ENCODE results near the gene OR6C3. TPM values are rescaled to one million over a fixed set of nuclear protein-coding genes. Genes with fewer than 3 reads are reported as not detected.

Gene OR6C3
- total and polyA plus RNA-seq, 9 donors, result not detected

- Histone ChIP-seq H3K9me3 (no peaks in the 10 kb centered on the region), H3K36me3 (no peaks in the 10 kb centered on the region), H3K4me3 (no peak overlapping the region), H3K4me1 (ENCODE audit: insufficient read depth) (no peaks in the 10 kb centered on the region), H3K27me3 (no peaks in the 10 kb centered on the region), H3K27ac (no peak overlapping the region)
- DNase-seq, result no peak
- TF ChIP-seq CTCF (IDR thresholded peaks at IDR 0.05), result no peak
- no peak for TF ChIP-seq POLR2A (IDR thresholded peaks at IDR 0.05)
- TF ChIP-seq EP300 (IDR thresholded peaks at IDR 0.05), result no peak
- intact Hi-C loops (cut with DNase I), result no loop called here
- 77 to 82% (median 82%) methylated on average over 3 of the region's 3 CpGs for WGBS, 3 donors
Observed at GRCh38 chr12:55365086-55365485, 34.5 kb downstream of the OR6C3 start.

- TF ChIP-seq CTCF (IDR thresholded peaks at IDR 0.05) (no peak), POLR2A (IDR thresholded peaks at IDR 0.05) (no peak), EP300 (IDR thresholded peaks at IDR 0.05) (no peak)
- Histone ChIP-seq H3K9me3 (no peaks in the 10 kb centered on the region), H3K36me3 (no peaks in the 10 kb centered on the region), H3K4me1 (ENCODE audit: insufficient read depth) (no peaks in the 10 kb centered on the region), H3K27ac (no peak overlapping the region), H3K4me3 (no peak overlapping the region), H3K27me3 (peaks cover 4% of the 10 kb centered on the region)
- 66 to 77% (median 69%) methylated on average over 4 of the region's 4 CpGs for WGBS, 3 donors
- intact Hi-C loops (cut with DNase I), result no loop called here
- DNase-seq, result no peak
Observed at GRCh38 chr12:55372521-55372920, 42.0 kb downstream of the OR6C3 start.

Other genes starting within 250 kb of the OR6C3 start
- not detected for gene OR9K2, start 204.3 kb upstream of the OR6C3 start, total RNA-seq
- not detected for gene OR9K2, start 204.3 kb upstream of the OR6C3 start, polyA plus RNA-seq
- gene OR10A7, start 109.7 kb upstream of the OR6C3 start, total RNA-seq, result not detected
- not detected for gene OR10A7, start 109.7 kb upstream of the OR6C3 start, polyA plus RNA-seq
- gene OR6C74, start 86.1 kb upstream of the OR6C3 start, total RNA-seq, result not detected
- not detected for gene OR6C74, start 86.1 kb upstream of the OR6C3 start, polyA plus RNA-seq
- not detected for gene OR6C6, start 34.2 kb upstream of the OR6C3 start, total RNA-seq
- not detected for gene OR6C6, start 34.2 kb upstream of the OR6C3 start, polyA plus RNA-seq
- gene OR6C1, start 16.4 kb upstream of the OR6C3 start, total RNA-seq, result not detected
- gene OR6C1, start 16.4 kb upstream of the OR6C3 start, polyA plus RNA-seq, result not detected
- not detected for gene OR6C75, start 32.2 kb downstream of the OR6C3 start, total RNA-seq
- gene OR6C75, start 32.2 kb downstream of the OR6C3 start, polyA plus RNA-seq, result not detected
- gene OR6C65, start 69.8 kb downstream of the OR6C3 start, total RNA-seq, result not detected
- not detected for gene OR6C65, start 69.8 kb downstream of the OR6C3 start, polyA plus RNA-seq
- gene OR6C76, start 95.5 kb downstream of the OR6C3 start, total RNA-seq, result not detected
- not detected for gene OR6C76, start 95.5 kb downstream of the OR6C3 start, polyA plus RNA-seq
- not detected for gene OR6C2, start 113.3 kb downstream of the OR6C3 start, total RNA-seq
- gene OR6C2, start 113.3 kb downstream of the OR6C3 start, polyA plus RNA-seq, result not detected
- not detected for gene OR6C70, start 139.4 kb downstream of the OR6C3 start, total RNA-seq
- gene OR6C70, start 139.4 kb downstream of the OR6C3 start, polyA plus RNA-seq, result not detected
- gene OR6C68, start 161.6 kb downstream of the OR6C3 start, total RNA-seq, result not detected
- gene OR6C68, start 161.6 kb downstream of the OR6C3 start, polyA plus RNA-seq, result not detected
- gene OR6C4, start 218.9 kb downstream of the OR6C3 start, total RNA-seq, result not detected
- not detected for gene OR6C4, start 218.9 kb downstream of the OR6C3 start, polyA plus RNA-seq
- not detected for gene OR2AP1, start 241.7 kb downstream of the OR6C3 start, total RNA-seq
- not detected for gene OR2AP1, start 241.7 kb downstream of the OR6C3 start, polyA plus RNA-seq